H1 (cell line): ENCODE results near the gene APOL1. TPM values are rescaled to one million over a fixed set of nuclear protein-coding genes. Genes with fewer than 3 reads are reported as not detected.

Source experiments
- CTCF ChIA-PET: fragments of 300-600 bp; sonication (Branson Sonifier 250); formaldehyde crosslinking; loops from one replicate; lab custom pipeline; 2021; ENCODE audit not compliant: partially characterized antibody; lab: Charles Lee
- POLR2A ChIA-PET: fragments of 300-600 bp; sonication (Branson Sonifier 250); formaldehyde crosslinking; loops from one replicate; lab custom pipeline; 2021; ENCODE audit warnings: inconsistent platforms; ENCODE audit not compliant: partially characterized antibody; lab: Charles Lee
- DNase-seq, 2 experiments: peaks; one replicate each; pipeline versions ENCODE4 v3.0.0 to v3.0.0-alpha.2; 2010 to 2022; ENCODE audit warnings: low spot score in 2 of 2, low read depth in 1 of 2, mixed read lengths in 1 of 2
- FAIRE-seq: peaks from 2 replicates; lab custom pipeline; 2011; peaks lifted over from hg19 to GRCh38; lab: Jason Lieb, UNC
- H2AFZ ChIP-seq: 2 replicates; pipeline ENCODE4 v1.8.1; 2012; ENCODE audit warnings: low read length, inconsistent platforms
- H2AK5ac ChIP-seq: 2 replicates; pipeline ENCODE4 v1.6.1; 2013; ENCODE audit warnings: low read depth, low read length
- H2BK120ac ChIP-seq: replicated peaks from 2 replicates; pipeline ENCODE3; 2013; ENCODE audit warnings: low read depth, low read length, inconsistent platforms
- H2BK12ac ChIP-seq: 2 replicates; pipeline ENCODE4 v1.6.1; 2013; ENCODE audit warnings: low read depth, low read length
- H2BK15ac ChIP-seq: 2 replicates; pipeline ENCODE4 v1.6.1; 2013; ENCODE audit warnings: low read length
- H2BK20ac ChIP-seq: 2 replicates; pipeline ENCODE4 v1.6.1; 2013; ENCODE audit warnings: low read length
- H2BK5ac ChIP-seq: 2 replicates; pipeline ENCODE4 v1.6.1; 2013; ENCODE audit warnings: low read depth, low read length
- H3K14ac ChIP-seq: 2 replicates; pipeline ENCODE4 v1.6.1; 2013; ENCODE audit warnings: inconsistent platforms; ENCODE audit not compliant: insufficient read length
- H3K18ac ChIP-seq: 2 replicates; pipeline ENCODE4 v1.6.1; 2013; ENCODE audit warnings: low read length; ENCODE audit errors: extremely low read depth
- H3K23ac ChIP-seq: 2 replicates; pipeline ENCODE4 v1.6.1; 2013; ENCODE audit warnings: inconsistent platforms; ENCODE audit not compliant: insufficient read length
- H3K23me2 ChIP-seq: 2 replicates; pipeline ENCODE4 v1.6.1; 2013; ENCODE audit warnings: low read depth, low read length
- H3K27ac ChIP-seq: 2 replicates; pipeline ENCODE4 v1.6.1; 2011; ENCODE audit warnings: low read depth, low read length, inconsistent platforms
- H3K27me3 ChIP-seq, 4 experiments: replicated peaks in 1 of 4; 1 replicate in 1 of 4; 2 replicates in 3 of 4; pipeline versions ENCODE4 v1.6.1 to v1.8.1; 2011 to 2013; ENCODE audit warnings: low read length in 3 of 4, mild to moderate bottlenecking in 3 of 4, inconsistent platforms in 2 of 4, mixed read lengths in 2 of 4, moderate library complexity in 1 of 4; ENCODE audit not compliant: control insufficient read depth in 3 of 4, insufficient read depth in 3 of 4; ENCODE audit errors: extremely low read depth in 1 of 4
- H3K36me3 ChIP-seq, 4 experiments: 2 replicates each; pipeline versions ENCODE4 v1.6.1 to v1.8.1; 2011 to 2013; ENCODE audit warnings: mild to moderate bottlenecking in 4 of 4, low read length in 3 of 4, moderate library complexity in 2 of 4, control low read depth in 1 of 4, inconsistent platforms in 1 of 4; ENCODE audit not compliant: insufficient read depth in 4 of 4, control insufficient read depth in 2 of 4
- H3K4ac ChIP-seq: replicated peaks from 2 replicates; pipeline ENCODE3; 2013; ENCODE audit warnings: low read length, low read depth, mixed read lengths, inconsistent platforms; ENCODE audit not compliant: insufficient read length
- H3K4me1 ChIP-seq, 4 experiments: replicated peaks in 1 of 4; 1 replicate in 1 of 4; 2 replicates in 3 of 4; pipeline versions ENCODE4 v1.6.1 to v1.8.1; 2011 to 2013; ENCODE audit warnings: low read length in 3 of 4, inconsistent platforms in 2 of 4, mixed read lengths in 1 of 4; ENCODE audit not compliant: insufficient read depth in 4 of 4, control insufficient read depth in 3 of 4
- H3K4me2 ChIP-seq, 2 experiments: 2 replicates each; pipeline versions ENCODE4 v1.6.1 to v1.8.1; 2011 to 2013; ENCODE audit warnings: low read depth in 2 of 2, low read length in 2 of 2, control low read depth in 1 of 2, inconsistent platforms in 1 of 2, mild to moderate bottlenecking in 1 of 2; ENCODE audit not compliant: insufficient read depth in 1 of 2
- H3K4me3 ChIP-seq, 4 experiments: fragments of 200-600, 300-600 bp in 1 of 4; sonication (generic), shearing (Covaris generic), sonication (Bioruptor Twin) in 1 of 4; 2 replicates each; pipeline versions ENCODE4 v1.5.1 to v1.8.1; 2011 to 2016; ENCODE audit warnings: low read length in 4 of 4, low read depth in 3 of 4, control low read depth in 2 of 4, inconsistent platforms in 2 of 4, mild to moderate bottlenecking in 2 of 4, mixed read lengths in 1 of 4, moderate library complexity in 1 of 4; ENCODE audit not compliant: insufficient read depth in 2 of 4; ENCODE audit errors: extremely low read depth in 1 of 4
- H3K56ac ChIP-seq: replicated peaks from 2 replicates; pipeline ENCODE3; 2013; ENCODE audit warnings: low read depth, mild to moderate bottlenecking, mixed read lengths, low read length, inconsistent platforms; ENCODE audit not compliant: insufficient read length
- H3K79me1 ChIP-seq: 2 replicates; pipeline ENCODE4 v1.6.1; 2013; ENCODE audit warnings: low read depth, low read length, control low read depth
- H3K79me2 ChIP-seq, 2 experiments: 2 replicates each; pipeline versions ENCODE4 v1.6.1 to v1.8.1; 2012 to 2013; ENCODE audit warnings: low read length in 2 of 2, mild to moderate bottlenecking in 2 of 2, inconsistent platforms in 1 of 2; ENCODE audit not compliant: insufficient read depth in 2 of 2, control insufficient read depth in 1 of 2
- H3K9ac ChIP-seq, 4 experiments: replicated peaks in 1 of 4; 1 replicate in 1 of 4; 2 replicates in 3 of 4; pipeline versions ENCODE4 v1.6.1 to v1.8.1; 2011 to 2013; ENCODE audit warnings: low read depth in 3 of 4, low read length in 3 of 4, control low read depth in 2 of 4, mild to moderate bottlenecking in 2 of 4, moderate library complexity in 2 of 4, inconsistent platforms in 1 of 4; ENCODE audit errors: extremely low read depth in 1 of 4
- H3K9me3 ChIP-seq, 2 experiments: 2 replicates each; pipeline versions ENCODE4 v1.6.1 to v1.8.1; 2012 to 2013; ENCODE audit warnings: mild to moderate bottlenecking in 2 of 2, moderate library complexity in 2 of 2, control low read depth in 1 of 2, inconsistent platforms in 1 of 2, low read depth in 1 of 2, low read length in 1 of 2, mixed read lengths in 1 of 2; ENCODE audit not compliant: insufficient read depth in 2 of 2
- H4K20me1 ChIP-seq, 2 experiments: replicated peaks in 1 of 2; 2 replicates each; pipeline versions ENCODE3 to v1.8.1; 2011 to 2013; ENCODE audit warnings: inconsistent platforms in 2 of 2, low read length in 2 of 2, mild to moderate bottlenecking in 1 of 2; ENCODE audit not compliant: insufficient read depth in 2 of 2, control insufficient read depth in 1 of 2
- H4K5ac ChIP-seq: 2 replicates; pipeline ENCODE4 v1.6.1; 2013; ENCODE audit warnings: low read length, low read depth, mixed read lengths, inconsistent platforms; ENCODE audit not compliant: insufficient read length
- H4K8ac ChIP-seq: 2 replicates; pipeline ENCODE4 v1.8.0; 2013; ENCODE audit warnings: mild to moderate bottlenecking, moderate library complexity, low read length, inconsistent platforms; ENCODE audit not compliant: insufficient read depth; ENCODE audit errors: extremely low read depth
- H4K91ac ChIP-seq: replicated peaks from 2 replicates; pipeline ENCODE3; 2013; ENCODE audit warnings: low read length, mixed read lengths, inconsistent platforms; ENCODE audit not compliant: insufficient read length
- EP300 ChIP-seq, 2 experiments: IDR thresholded peaks; 1 replicate in 1 of 2; 2 replicates in 1 of 2; pipeline ENCODE4 v1.6.1; 2011 to 2012; ENCODE audit warnings: low read depth in 2 of 2, low read length in 2 of 2, mild to moderate bottlenecking in 2 of 2, borderline replicate concordance in 1 of 2, inconsistent platforms in 1 of 2, moderate library complexity in 1 of 2
- GABPA ChIP-seq: IDR thresholded peaks from 2 replicates; pipeline ENCODE4 v1.6.1; 2011; ENCODE audit warnings: mild to moderate bottlenecking, low read length, moderate library complexity, borderline replicate concordance; ENCODE audit not compliant: insufficient read depth
- MAX ChIP-seq: IDR thresholded peaks from 2 replicates; pipeline ENCODE4 v1.6.1; 2012; ENCODE audit warnings: inconsistent platforms
- POLR2AphosphoS5 ChIP-seq: IDR thresholded peaks from 2 replicates; pipeline ENCODE4 v1.6.1; 2011; ENCODE audit warnings: low read depth, low read length
- TAF7 ChIP-seq: optimal IDR thresholded peaks from 2 replicates; pipeline ENCODE3; 2011; ENCODE audit warnings: low read depth, mild to moderate bottlenecking, inconsistent platforms, low read length, moderate library complexity, borderline replicate concordance
- TBP ChIP-seq: IDR thresholded peaks from 2 replicates; pipeline ENCODE4 v1.6.1; 2011; ENCODE audit warnings: low read depth, low read length, improper control_type of control experiment
- WGBS, 2 experiments: shearing (Covaris generic) in 1 of 2; methylation state at CpG; one replicate each; pipeline versions ENCODE4 v1.1.6 to v1.1.7; 2013 to 2015; ENCODE audit warnings: low lambda C conversion rate in 2 of 2, mixed read lengths in 2 of 2, inconsistent platforms in 1 of 2, low coverage in 1 of 2, missing lambda C conversion rate in 1 of 2; ENCODE audit not compliant: insufficient replicate concordance in 2 of 2, insufficient coverage in 1 of 2, insufficient read length in 1 of 2; ENCODE audit errors: extremely low coverage in 1 of 2, missing lambda C conversion rate in 1 of 2; 5-methylcytosine and 5-hydroxymethylcytosine counted together
- polyA plus RNA-seq, 7 experiments: library from polyadenylated mRNA; depleted of rRNA in 3 of 7; stranded (reverse) in 5 of 7; unstranded in 2 of 7; fragments of >200 nt in 5 of 7; fragments of 200-250 nt in 2 of 7; gene quantifications; 1 replicate in 5 of 7; 2 replicates in 1 of 7; 4 replicates in 1 of 7; pipeline versions ENCODE4 v1.2.1 to v1.2.3, GENCODE V29; 2011 to 2013; ENCODE audit warnings: missing spikeins in 2 of 7, mixed read lengths in 2 of 7
- total RNA-seq: library from RNA; stranded (reverse); fragmentation: NEBNext Ultra II Directional; extraction: Animal tissue kit (Norgen Biotek cat#: 25700); gene quantifications from 2 replicates; pipeline ENCODE4 v1.2.1, GENCODE V29; 2021

APOL1 gene
- total and polyA plus RNA-seq, 2 of the 8 experiments (the other 6 are each of a cell fraction or from before 2014, with no cell fraction given): not detected

- H3K27ac ChIP-seq: no peak overlapping the region
- no peak overlapping the region for H2AFZ ChIP-seq
- H4K20me1 ChIP-seq: peaks cover 7 to 9% of the 10 kb centered on the region in 2 experiments
- no peak overlapping the region for H3K4me2 ChIP-seq
- no peak overlapping the region for H3K56ac ChIP-seq
- DNase-seq (no peak), FAIRE-seq (no peak)
- H3K36me3 ChIP-seq: peaks cover 53 to 80% (median 75%) of the 10 kb centered on the region in 4 experiments
- no peak overlapping the region for H2AK5ac ChIP-seq
- no peaks in the 10 kb centered on the region for H3K27me3 ChIP-seq
- H3K79me1 ChIP-seq: no peaks in the 10 kb centered on the region; the same call in 1 of the 2 replicates
- ChIA-PET POLR2A (interaction anchor here (0.6 to 1.3 kb wide), 2 partner anchors 17 to 151 kb away, joined by 3 to 6 read pairs; no protein-coding TSS in a partner anchor), CTCF (interaction anchor here (0.6 to 6.3 kb wide), 13 partner anchors 9 to 155 kb away, joined by 3 to 27 read pairs (median 3); no protein-coding TSS in a partner anchor)
- H3K4me1 ChIP-seq: no peaks in the 10 kb centered on the region
- no peak for TF ChIP-seq EP300 (IDR thresholded peaks at IDR 0.05; ENCODE audit: borderline replicate concordance in 1 of 2, low read depth in 2 of 2, low read length in 2 of 2)
- no peak for TF ChIP-seq TBP
- TF ChIP-seq MAX: no peak
- no peak for TF ChIP-seq GABPA
- no peak for TF ChIP-seq TAF7
- TF ChIP-seq POLR2AphosphoS5: no peak
- WGBS, 2 experiments: 94% methylated on average over 7 of the region's 7 CpGs; no CpG with 5 or more reads in 1 of the 2 experiments
- H4K5ac ChIP-seq: no peak overlapping the region
- H3K14ac ChIP-seq: no peak overlapping the region
- H3K9me3 ChIP-seq: no peaks in the 10 kb centered on the region
- no peak overlapping the region for H2BK20ac ChIP-seq
- H3K9ac ChIP-seq: no peak overlapping the region
- no peak overlapping the region for H2BK12ac ChIP-seq
- no peak overlapping the region for H3K23ac ChIP-seq
- no peak overlapping the region for H3K4ac ChIP-seq
- H3K4me3 ChIP-seq: no peak overlapping the region
- H3K79me2 ChIP-seq: no peaks in the 10 kb centered on the region
- H4K8ac ChIP-seq: no peak overlapping the region
- H2BK15ac ChIP-seq: no peak overlapping the region
- no peak overlapping the region for H4K91ac ChIP-seq
- H3K18ac ChIP-seq: no peak overlapping the region
- H2BK5ac ChIP-seq: no peak overlapping the region
- no peak overlapping the region for H2BK120ac ChIP-seq
- H3K23me2 ChIP-seq: no peaks in the 10 kb centered on the region
Observed at GRCh38 chr22:36315325-36315724, 62.4 kb downstream of the APOL1 start.
